ENCODE measurements around the gene DDX1. TPM values are rescaled to one million over a fixed set of nuclear protein-coding genes. Genes with fewer than 3 reads are reported as not detected.

The DDX1 gene
- total RNA-seq, 1 donor from 2014 or later: 81.3 TPM

DNA sequence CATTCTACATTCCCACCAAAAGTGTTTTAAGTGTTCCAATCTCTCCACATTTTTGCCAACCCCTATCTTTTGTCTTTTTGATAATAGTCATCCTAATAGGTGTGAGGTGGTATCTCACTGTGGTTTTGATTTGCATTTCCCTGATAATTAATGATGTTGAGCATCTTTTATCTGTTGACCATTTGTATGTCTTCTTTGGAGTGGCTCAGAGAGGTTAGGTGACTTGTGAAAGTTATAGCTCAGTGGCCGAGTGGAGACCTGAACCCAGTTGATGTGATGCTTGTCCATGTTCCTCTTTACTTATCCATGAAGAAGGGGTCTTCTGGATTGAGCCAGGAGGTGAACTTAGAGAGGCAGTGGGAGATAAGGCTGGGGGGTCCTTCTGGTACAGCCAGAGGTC is 78.8 kb downstream of the DDX1 start:
- no peaks in the 10 kb centered on the region for H3K27me3 ChIP-seq (ENCODE audit: control insufficient read depth, insufficient read depth, low read length)
- DNase-seq (ENCODE audit: low read depth) (no peak), FAIRE-seq (no peak)
- H3K36me3 ChIP-seq (ENCODE audit: control insufficient read depth, insufficient read depth, low read length): no peaks in the 10 kb centered on the region
- no peak overlapping the region for H3K4me3 ChIP-seq (ENCODE audit: low read depth, low read length)
- TF ChIP-seq, protein P1, sequence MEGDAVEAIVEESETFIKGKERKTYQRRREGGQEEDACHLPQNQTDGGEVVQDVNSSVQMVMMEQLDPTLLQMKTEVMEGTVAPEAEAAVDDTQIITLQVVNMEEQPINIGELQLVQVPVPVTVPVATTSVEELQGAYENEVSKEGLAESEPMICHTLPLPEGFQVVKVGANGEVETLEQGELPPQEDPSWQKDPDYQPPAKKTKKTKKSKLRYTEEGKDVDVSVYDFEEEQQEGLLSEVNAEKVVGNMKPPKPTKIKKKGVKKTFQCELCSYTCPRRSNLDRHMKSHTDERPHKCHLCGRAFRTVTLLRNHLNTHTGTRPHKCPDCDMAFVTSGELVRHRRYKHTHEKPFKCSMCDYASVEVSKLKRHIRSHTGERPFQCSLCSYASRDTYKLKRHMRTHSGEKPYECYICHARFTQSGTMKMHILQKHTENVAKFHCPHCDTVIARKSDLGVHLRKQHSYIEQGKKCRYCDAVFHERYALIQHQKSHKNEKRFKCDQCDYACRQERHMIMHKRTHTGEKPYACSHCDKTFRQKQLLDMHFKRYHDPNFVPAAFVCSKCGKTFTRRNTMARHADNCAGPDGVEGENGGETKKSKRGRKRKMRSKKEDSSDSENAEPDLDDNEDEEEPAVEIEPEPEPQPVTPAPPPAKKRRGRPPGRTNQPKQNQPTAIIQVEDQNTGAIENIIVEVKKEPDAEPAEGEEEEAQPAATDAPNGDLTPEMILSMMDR (IDR thresholded peaks at IDR 0.05; ENCODE audit: insufficient read depth, low read length, severe bottlenecking): no peak

DNA sequence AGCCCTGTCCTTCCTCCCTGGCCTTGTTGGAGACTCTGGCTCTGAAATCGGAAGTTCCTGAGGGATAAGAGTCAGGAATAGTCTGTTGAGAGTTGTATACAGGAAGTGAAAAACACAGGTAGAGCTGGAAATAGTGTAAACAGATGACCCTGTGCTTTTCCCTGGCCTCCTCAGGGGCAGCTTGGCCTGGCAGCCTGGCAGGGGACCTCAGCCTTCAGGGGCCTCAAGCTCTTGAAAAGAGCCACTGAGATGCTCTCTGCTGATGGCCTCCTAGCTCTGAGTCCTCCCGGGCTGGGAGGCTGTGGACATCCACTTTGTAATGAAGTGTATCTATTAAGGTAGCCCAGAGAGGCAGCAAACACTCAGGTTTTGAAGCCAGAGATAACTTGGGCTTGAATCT is 79.3 kb downstream of the DDX1 start:
- TF ChIP-seq, protein P1 (IDR thresholded peaks at IDR 0.05; ENCODE audit: insufficient read depth, low read length, severe bottlenecking): no peak
- H3K36me3 ChIP-seq (ENCODE audit: control insufficient read depth, insufficient read depth, low read length): no peaks in the 10 kb centered on the region
- no peak for FAIRE-seq
- no peak overlapping the region for H3K4me3 ChIP-seq (ENCODE audit: low read depth, low read length)
- no peaks in the 10 kb centered on the region for H3K27me3 ChIP-seq (ENCODE audit: control insufficient read depth, insufficient read depth, low read length)
- DNase-seq (ENCODE audit: low read depth): no peak

GRCh38 chr2:15671409-15671808 is 79.7 kb downstream of the DDX1 start:
- TF ChIP-seq, protein P1 (IDR thresholded peaks at IDR 0.05; ENCODE audit: insufficient read depth, low read length, severe bottlenecking): no peak
- H3K27me3 ChIP-seq (ENCODE audit: control insufficient read depth, insufficient read depth, low read length): no peaks in the 10 kb centered on the region
- DNase-seq (ENCODE audit: low read depth): no peak
- H3K36me3 ChIP-seq (ENCODE audit: control insufficient read depth, insufficient read depth, low read length): no peaks in the 10 kb centered on the region
- FAIRE-seq: no peak
- no peak overlapping the region for H3K4me3 ChIP-seq (ENCODE audit: low read depth, low read length)

- no peak for FAIRE-seq
- H3K27me3 ChIP-seq (ENCODE audit: control insufficient read depth, insufficient read depth, low read length): no peaks in the 10 kb centered on the region
- TF ChIP-seq, protein P1 (IDR thresholded peaks at IDR 0.05; ENCODE audit: insufficient read depth, low read length, severe bottlenecking): no peak
- DNase-seq (ENCODE audit: low read depth): no peak
- H3K36me3 ChIP-seq (ENCODE audit: control insufficient read depth, insufficient read depth, low read length): no peaks in the 10 kb centered on the region
- no peak overlapping the region for H3K4me3 ChIP-seq (ENCODE audit: low read depth, low read length)
These were observed 80.5 kb downstream of the DDX1 start for GRCh38 chr2:15671842-15672815.

DNA sequence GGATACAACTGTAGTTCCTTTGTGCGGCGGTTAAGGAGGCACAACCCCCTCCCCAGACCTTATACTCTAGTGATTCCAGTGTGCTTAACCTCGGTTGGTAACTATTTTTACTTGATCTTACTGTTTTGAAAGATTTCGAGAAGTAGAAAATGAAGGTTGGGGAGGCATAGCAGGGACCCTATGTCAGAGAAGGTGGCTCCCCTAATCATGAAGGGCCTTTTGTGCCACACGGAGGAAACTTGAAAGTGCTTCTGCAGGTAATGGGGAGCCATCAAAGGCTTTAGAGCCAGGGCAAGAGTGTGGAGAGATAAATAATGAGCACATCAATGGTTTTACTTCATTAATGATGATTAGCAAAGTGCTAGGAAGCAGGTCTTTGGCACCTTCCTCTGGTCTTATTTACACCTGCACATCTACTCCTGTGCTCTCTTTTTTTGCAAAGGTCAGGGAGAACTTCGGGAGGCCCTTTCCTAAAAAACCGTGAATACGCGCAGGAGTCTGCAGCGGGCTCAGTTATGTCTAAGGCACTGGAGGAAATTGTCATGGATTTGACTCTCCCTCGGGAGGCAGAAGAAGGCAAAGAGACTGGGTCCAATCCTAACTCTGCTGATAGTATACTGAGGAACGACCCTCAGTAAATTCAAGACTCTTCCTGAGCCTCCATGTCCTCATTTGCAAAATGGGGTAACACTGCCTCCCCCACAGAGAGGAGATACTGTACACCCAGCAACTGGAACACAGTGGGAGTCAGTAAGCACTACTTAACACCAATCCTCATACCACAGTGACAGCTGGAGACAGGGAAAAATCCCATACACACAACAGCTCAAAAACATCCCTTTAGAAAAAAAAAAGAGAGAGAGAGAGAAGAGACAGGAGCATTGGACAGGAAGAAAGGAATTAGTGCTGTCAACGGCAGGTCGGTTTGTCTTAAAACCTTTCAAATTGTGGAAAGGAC is 81.6 kb downstream of the DDX1 start:
- no peak overlapping the region for H3K4me3 ChIP-seq (ENCODE audit: low read depth, low read length)
- no peaks in the 10 kb centered on the region for H3K27me3 ChIP-seq (ENCODE audit: control insufficient read depth, insufficient read depth, low read length)
- DNase-seq (ENCODE audit: low read depth): no peak
- TF ChIP-seq, protein P1 (IDR thresholded peaks at IDR 0.05; ENCODE audit: insufficient read depth, low read length, severe bottlenecking): no peak
- FAIRE-seq: peak; percentile 43
- no peaks in the 10 kb centered on the region for H3K36me3 ChIP-seq (ENCODE audit: control insufficient read depth, insufficient read depth, low read length)
